GM12892 (cell line): Measurements from ENCODE around the gene NACA2.

Experiments used
- POLR2A ChIP-seq: IDR thresholded peaks from 2 replicates; pipeline ENCODE4 v1.6.1; 2011; ENCODE audit warnings: low read depth, low read length, control low read depth
- POLR2AphosphoS5 ChIP-seq: IDR thresholded peaks from 2 replicates; pipeline ENCODE4 v1.6.1; 2011; ENCODE audit warnings: low read depth, low read length, control low read depth

DNA sequence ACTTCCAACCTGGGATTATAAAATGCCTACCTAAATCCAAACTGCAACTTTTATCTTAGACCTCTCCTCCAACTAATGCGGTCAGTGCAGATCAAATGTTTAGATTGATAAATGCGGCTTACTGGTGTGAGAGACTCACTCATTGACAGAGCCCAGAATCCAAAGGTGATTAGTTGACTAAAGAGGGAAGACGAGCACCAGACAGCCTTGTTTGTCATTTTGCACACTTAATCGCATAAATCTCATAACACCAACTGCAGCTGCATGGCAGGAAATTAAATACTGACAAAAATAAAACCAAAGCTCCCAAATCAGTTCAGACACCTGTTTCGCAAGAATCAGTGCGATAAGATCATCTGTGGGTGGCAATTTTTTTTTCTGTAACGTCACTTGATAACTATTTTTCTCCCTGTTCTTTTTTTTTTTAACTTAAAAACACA, 35.9 kb downstream of the NACA2 start:
- TF ChIP-seq POLR2A: no peak
- no peak for TF ChIP-seq POLR2AphosphoS5
